ENCODE results near the gene ACYP2.

The ACYP2 gene

DNA sequence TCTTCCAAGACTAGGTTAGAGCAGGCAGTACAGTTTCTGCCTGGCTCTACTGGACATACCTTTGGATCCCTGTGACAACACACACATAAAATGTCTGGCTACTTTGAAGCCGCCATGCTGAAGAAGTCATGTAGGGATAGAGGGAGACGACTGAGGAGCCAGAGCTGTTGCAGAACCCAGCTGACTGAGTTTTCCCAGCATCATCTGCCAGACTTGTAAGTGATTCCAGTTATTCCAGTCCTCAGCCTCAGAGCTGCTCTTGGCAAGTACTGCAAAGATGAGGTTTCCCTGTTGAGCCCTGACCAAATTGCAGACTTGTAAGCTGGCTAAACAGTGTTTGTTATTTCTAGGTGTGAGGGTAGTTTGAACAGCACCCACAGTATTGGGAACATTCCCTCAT is 172.1 kb downstream of the ACYP2 start:
- ChIA-PET POLR2A (interaction anchor here (0.6 kb wide), 1 partner anchor 272 kb away, joined by 8 read pairs; no protein-coding TSS in a partner anchor), CTCF (no interaction called here)
- H3K4me1 ChIP-seq (ENCODE audit: control insufficient read depth, insufficient read depth, low read length), result no peaks in the 10 kb centered on the region
- no peaks in the 10 kb centered on the region for H3K9me3 ChIP-seq (ENCODE audit: control insufficient read depth, insufficient read depth, low read depth, low read length)
- H3K27ac ChIP-seq (ENCODE audit: extremely low read depth, low read depth, low read length), result no peak overlapping the region
- H3K4me3 ChIP-seq (ENCODE audit: low read depth, low read length), result no peak overlapping the region
- H3K36me3 ChIP-seq (ENCODE audit: control insufficient read depth in 2 of 2, insufficient read depth in 1 of 2, low read length in 2 of 2), result no peaks in the 10 kb centered on the region
- TF ChIP-seq ZNF16 (tag by site-specific recombination; IDR thresholded peaks at IDR 0.05; ENCODE audit: low read depth) (no peak), ZNF704 (tag by site-specific recombination; IDR thresholded peaks at IDR 0.05) (no peak), ZNF114 (tag by site-specific recombination; IDR thresholded peaks at IDR 0.05) (no peak), ZNF571 (tag by site-specific recombination; IDR thresholded peaks at IDR 0.05) (no peak), ZNF239 (tag by site-specific recombination; IDR thresholded peaks at IDR 0.05) (no peak), ZNF549 (tag by site-specific recombination; IDR thresholded peaks at IDR 0.05) (no peak), ZNF433 (tag by site-specific recombination; IDR thresholded peaks at IDR 0.05; ENCODE audit: low read depth) (no peak), SP7 (tag by site-specific recombination; IDR thresholded peaks at IDR 0.05) (no peak), ZNF223 (tag by site-specific recombination; IDR thresholded peaks at IDR 0.05) (no peak), ZNF302 (tag by site-specific recombination; IDR thresholded peaks at IDR 0.05; ENCODE audit: low read depth) (no peak), ZBTB10 (tag by site-specific recombination; IDR thresholded peaks at IDR 0.05) (no peak), ZNF791 (tag by site-specific recombination; IDR thresholded peaks at IDR 0.05) (no peak), ZNF473 (tag by site-specific recombination; IDR thresholded peaks at IDR 0.05) (no peak), PRDM4 (tag by site-specific recombination; IDR thresholded peaks at IDR 0.05) (no peak)
- TF ChIP-seq, protein P1, sequence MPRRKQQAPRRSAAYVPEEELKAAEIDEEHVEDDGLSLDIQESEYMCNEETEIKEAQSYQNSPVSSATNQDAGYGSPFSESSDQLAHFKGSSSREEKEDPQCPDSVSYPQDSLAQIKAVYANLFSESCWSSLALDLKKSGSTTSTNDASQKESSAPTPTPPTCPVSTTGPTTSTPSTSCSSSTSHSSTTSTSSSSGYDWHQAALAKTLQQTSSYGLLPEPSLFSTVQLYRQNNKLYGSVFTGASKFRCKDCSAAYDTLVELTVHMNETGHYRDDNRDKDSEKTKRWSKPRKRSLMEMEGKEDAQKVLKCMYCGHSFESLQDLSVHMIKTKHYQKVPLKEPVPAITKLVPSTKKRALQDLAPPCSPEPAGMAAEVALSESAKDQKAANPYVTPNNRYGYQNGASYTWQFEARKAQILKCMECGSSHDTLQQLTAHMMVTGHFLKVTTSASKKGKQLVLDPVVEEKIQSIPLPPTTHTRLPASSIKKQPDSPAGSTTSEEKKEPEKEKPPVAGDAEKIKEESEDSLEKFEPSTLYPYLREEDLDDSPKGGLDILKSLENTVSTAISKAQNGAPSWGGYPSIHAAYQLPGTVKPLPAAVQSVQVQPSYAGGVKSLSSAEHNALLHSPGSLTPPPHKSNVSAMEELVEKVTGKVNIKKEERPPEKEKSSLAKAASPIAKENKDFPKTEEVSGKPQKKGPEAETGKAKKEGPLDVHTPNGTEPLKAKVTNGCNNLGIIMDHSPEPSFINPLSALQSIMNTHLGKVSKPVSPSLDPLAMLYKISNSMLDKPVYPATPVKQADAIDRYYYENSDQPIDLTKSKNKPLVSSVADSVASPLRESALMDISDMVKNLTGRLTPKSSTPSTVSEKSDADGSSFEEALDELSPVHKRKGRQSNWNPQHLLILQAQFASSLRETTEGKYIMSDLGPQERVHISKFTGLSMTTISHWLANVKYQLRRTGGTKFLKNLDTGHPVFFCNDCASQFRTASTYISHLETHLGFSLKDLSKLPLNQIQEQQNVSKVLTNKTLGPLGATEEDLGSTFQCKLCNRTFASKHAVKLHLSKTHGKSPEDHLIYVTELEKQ (tag by site-specific recombination; IDR thresholded peaks at IDR 0.05; ENCODE audit: borderline replicate concordance), result no peak

GRCh38 chr2:54289917-54290316 is 174.5 kb downstream of the ACYP2 start:
- Histone ChIP-seq H3K27ac (ENCODE audit: extremely low read depth, low read depth, low read length) (no peak overlapping the region), H3K9me3 (ENCODE audit: control insufficient read depth, insufficient read depth, low read depth, low read length) (no peaks in the 10 kb centered on the region), H3K4me1 (ENCODE audit: control insufficient read depth, insufficient read depth, low read length) (no peaks in the 10 kb centered on the region), H3K4me3 (ENCODE audit: low read depth, low read length) (no peak overlapping the region), H3K36me3 (ENCODE audit: control insufficient read depth in 2 of 2, insufficient read depth in 1 of 2, low read length in 2 of 2) (no peaks in the 10 kb centered on the region)
- CTCF ChIA-PET, result no interaction called here
- POLR2A ChIA-PET, result no interaction called here
- TF ChIP-seq ZNF704 (tag by site-specific recombination; IDR thresholded peaks at IDR 0.05), result no peak
- no peak for TF ChIP-seq ZNF24 (tag by site-specific recombination; IDR thresholded peaks at IDR 0.05)
- TF ChIP-seq ZNF223 (tag by site-specific recombination; IDR thresholded peaks at IDR 0.05), result no peak
- TF ChIP-seq ZNF560 (tag by site-specific recombination; IDR thresholded peaks at IDR 0.05; ENCODE audit: borderline replicate concordance), result no peak
- no peak for TF ChIP-seq ZNF610 (tag by site-specific recombination; IDR thresholded peaks at IDR 0.05; ENCODE audit: borderline replicate concordance)
- TF ChIP-seq, protein P2, sequence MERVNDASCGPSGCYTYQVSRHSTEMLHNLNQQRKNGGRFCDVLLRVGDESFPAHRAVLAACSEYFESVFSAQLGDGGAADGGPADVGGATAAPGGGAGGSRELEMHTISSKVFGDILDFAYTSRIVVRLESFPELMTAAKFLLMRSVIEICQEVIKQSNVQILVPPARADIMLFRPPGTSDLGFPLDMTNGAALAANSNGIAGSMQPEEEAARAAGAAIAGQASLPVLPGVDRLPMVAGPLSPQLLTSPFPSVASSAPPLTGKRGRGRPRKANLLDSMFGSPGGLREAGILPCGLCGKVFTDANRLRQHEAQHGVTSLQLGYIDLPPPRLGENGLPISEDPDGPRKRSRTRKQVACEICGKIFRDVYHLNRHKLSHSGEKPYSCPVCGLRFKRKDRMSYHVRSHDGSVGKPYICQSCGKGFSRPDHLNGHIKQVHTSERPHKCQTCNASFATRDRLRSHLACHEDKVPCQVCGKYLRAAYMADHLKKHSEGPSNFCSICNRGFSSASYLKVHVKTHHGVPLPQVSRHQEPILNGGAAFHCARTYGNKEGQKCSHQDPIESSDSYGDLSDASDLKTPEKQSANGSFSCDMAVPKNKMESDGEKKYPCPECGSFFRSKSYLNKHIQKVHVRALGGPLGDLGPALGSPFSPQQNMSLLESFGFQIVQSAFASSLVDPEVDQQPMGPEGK (tag by site-specific recombination; IDR thresholded peaks at IDR 0.05), result no peak
- TF ChIP-seq ZNF660 (tag by site-specific recombination; IDR thresholded peaks at IDR 0.05), result no peak
- TF ChIP-seq ZNF510 (tag by site-specific recombination; IDR thresholded peaks at IDR 0.05; ENCODE audit: insufficient replicate concordance), result no peak
- no peak for TF ChIP-seq ZNF16 (tag by site-specific recombination; IDR thresholded peaks at IDR 0.05; ENCODE audit: low read depth)

Data from HEK293 (cell line).